Lung (tissue), 12 donors: Measurements from ENCODE around the gene PHLDB2. TPM values are rescaled to one million over a fixed set of nuclear protein-coding genes. Genes with fewer than 3 reads are reported as not detected.

Experiments used
- ATAC-seq: fragments of 200-7000 bp; cut with Tn5 transposase; one replicate; pipeline ENCODE4 v1.9.1; 2020; ENCODE audit warnings: moderate number of reproducible peaks; ENCODE audit not compliant: insufficient read depth, low FRiP score
- DNase-seq, 3 donors: peaks; one replicate each; pipeline ENCODE4 v3.0.0-alpha.2; 2013 to 2017
- H3K27ac ChIP-seq, 2 donors: one replicate each; pipeline ENCODE4 v1.5.1; 2013; ENCODE audit warnings: mild to moderate bottlenecking in 2 of 2, moderate library complexity in 2 of 2, control low read depth in 1 of 2, inconsistent platforms in 1 of 2, low read depth in 1 of 2, low read length in 1 of 2
- H3K27me3 ChIP-seq, 3 donors: one replicate each; pipeline ENCODE4 v1.5.1; 2013; ENCODE audit warnings: low read length in 2 of 3; ENCODE audit not compliant: control insufficient read depth in 3 of 3, insufficient read depth in 3 of 3
- H3K36me3 ChIP-seq, 4 donors: one replicate each; pipeline ENCODE4 v1.5.1; 2013; ENCODE audit warnings: low read length in 4 of 4, mild to moderate bottlenecking in 1 of 4, moderate library complexity in 1 of 4; ENCODE audit not compliant: control insufficient read depth in 4 of 4, insufficient read depth in 4 of 4
- H3K4me1 ChIP-seq, 5 donors: one replicate each; pipeline ENCODE4 v1.5.1; 2013; ENCODE audit warnings: low read length in 5 of 5, mild to moderate bottlenecking in 2 of 5, moderate library complexity in 1 of 5; ENCODE audit not compliant: control insufficient read depth in 5 of 5, insufficient read depth in 5 of 5
- H3K4me3 ChIP-seq: one replicate; pipeline ENCODE4 v1.5.1; 2013; ENCODE audit warnings: mild to moderate bottlenecking, control low read depth, moderate library complexity
- H3K9ac ChIP-seq, 2 donors: one replicate each; pipeline ENCODE4 v1.5.1; 2013; ENCODE audit warnings: low read length in 2 of 2, control low read depth in 1 of 2; ENCODE audit not compliant: insufficient read depth in 1 of 2
- H3K9me3 ChIP-seq, 4 donors: one replicate each; pipeline ENCODE4 v1.5.1; 2013; ENCODE audit warnings: low read length in 3 of 4, mild to moderate bottlenecking in 1 of 4, moderate library complexity in 1 of 4; ENCODE audit not compliant: control insufficient read depth in 4 of 4, insufficient read depth in 3 of 4
- WGBS, 2 donors: extraction: QIAGEN DNeasy Blood & Tissue Kit; methylation state at CpG; one replicate each; pipeline ENCODE4 v1.1.7; 2013; 5-methylcytosine and 5-hydroxymethylcytosine counted together
- polyA plus RNA-seq, 2 donors: library from polyadenylated mRNA; stranded (reverse); fragments of 200-250 nt; gene quantifications; one replicate each; pipeline ENCODE4 v1.2.1, GENCODE V29; 2013
- total RNA-seq, 2 donors: library from RNA; depleted of rRNA in 1 of 2; stranded (reverse); fragments of >200 nt in 1 of 2; gene quantifications; one replicate each; pipeline ENCODE4 v1.2.1, GENCODE V29; 2014 to 2021
- TF ChIP-seq, protein P1 (sequence below): IDR thresholded peaks from 2 replicates; pipeline ENCODE4 v1.5.1; 2012; ENCODE audit warnings: mild to moderate bottlenecking; ENCODE audit errors: control extremely low read depth, extremely low read depth
- donor health status: control.
- donor health status: control.
- donor health status: Bipolar disorder and iron deficiency.
- donor health status: healthy.
- donor health status: DM: yes; HTN: yes; CAD: no.

The PHLDB2 gene
- total and polyA plus RNA-seq, 4 donors = 14.4 to 58.1 (median 26.7) TPM

DNA sequence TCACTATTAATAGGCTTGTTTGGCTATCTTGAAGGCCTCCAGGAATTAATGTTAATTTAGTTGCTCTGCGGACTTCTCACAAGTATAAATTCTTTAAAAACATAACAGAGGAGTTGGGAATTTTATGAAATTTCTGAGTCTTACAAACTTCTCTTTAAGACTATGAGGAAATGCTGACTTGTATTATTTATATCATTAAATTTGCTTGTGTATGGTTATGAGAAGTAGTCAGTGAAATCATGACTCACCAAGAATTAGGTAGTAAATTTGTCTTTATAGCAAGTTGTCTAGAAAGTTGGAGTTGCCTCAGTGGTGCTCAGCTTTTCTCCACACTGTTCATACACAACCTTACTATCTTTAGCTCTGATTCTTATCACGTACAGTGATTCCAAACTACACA lies 26.5 kb downstream of the PHLDB2 start:
- Histone ChIP-seq H3K4me1 (peaks cover 0 to 20% (median 0%) of the 10 kb centered on the region in 5 donors), H3K27ac (no peak overlapping the region), H3K36me3 (peaks cover 3 to 10% (median 6%) of the 10 kb centered on the region in 4 donors), H3K27me3 (no peaks in the 10 kb centered on the region), H3K4me3 (no peak overlapping the region), H3K9me3 (peaks cover 0 to 3% (median 0%) of the 10 kb centered on the region in 4 donors), H3K9ac (no peak overlapping the region)
- 89 to 91% methylated on average over 2 of the region's 2 CpGs for WGBS, 2 donors
- DNase-seq (no peak), ATAC-seq (no peak)
- TF ChIP-seq, protein P1, sequence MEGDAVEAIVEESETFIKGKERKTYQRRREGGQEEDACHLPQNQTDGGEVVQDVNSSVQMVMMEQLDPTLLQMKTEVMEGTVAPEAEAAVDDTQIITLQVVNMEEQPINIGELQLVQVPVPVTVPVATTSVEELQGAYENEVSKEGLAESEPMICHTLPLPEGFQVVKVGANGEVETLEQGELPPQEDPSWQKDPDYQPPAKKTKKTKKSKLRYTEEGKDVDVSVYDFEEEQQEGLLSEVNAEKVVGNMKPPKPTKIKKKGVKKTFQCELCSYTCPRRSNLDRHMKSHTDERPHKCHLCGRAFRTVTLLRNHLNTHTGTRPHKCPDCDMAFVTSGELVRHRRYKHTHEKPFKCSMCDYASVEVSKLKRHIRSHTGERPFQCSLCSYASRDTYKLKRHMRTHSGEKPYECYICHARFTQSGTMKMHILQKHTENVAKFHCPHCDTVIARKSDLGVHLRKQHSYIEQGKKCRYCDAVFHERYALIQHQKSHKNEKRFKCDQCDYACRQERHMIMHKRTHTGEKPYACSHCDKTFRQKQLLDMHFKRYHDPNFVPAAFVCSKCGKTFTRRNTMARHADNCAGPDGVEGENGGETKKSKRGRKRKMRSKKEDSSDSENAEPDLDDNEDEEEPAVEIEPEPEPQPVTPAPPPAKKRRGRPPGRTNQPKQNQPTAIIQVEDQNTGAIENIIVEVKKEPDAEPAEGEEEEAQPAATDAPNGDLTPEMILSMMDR = no peak

DNA sequence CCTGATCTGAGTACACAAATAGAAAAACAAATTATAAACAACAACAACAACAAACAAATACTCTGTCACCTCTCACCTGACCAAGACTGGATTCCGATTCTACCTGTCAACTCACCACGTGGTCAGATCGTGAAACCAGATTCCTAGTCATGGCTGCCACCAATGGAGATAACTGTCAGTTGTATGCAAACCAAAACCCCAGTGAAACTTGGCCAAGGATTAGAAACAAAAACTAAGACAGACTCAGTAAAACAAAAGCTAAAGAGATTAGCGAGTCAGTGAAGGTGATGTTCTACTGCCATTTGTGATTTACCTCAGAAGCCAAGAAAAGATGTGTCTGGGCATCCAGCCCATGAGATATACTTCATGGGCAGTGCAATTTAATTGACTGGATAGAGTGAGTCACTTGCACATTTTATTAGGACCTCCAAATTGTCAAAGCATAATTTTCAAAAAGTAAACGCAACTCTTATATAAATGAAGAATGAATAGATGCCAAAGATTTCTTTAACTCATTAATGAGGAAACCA lies 31.1 kb downstream of the PHLDB2 start:
- peaks cover 0 to 10% (median 0%) of the 10 kb centered on the region in 5 donors for H3K4me1 ChIP-seq
- no peak overlapping the region for H3K9ac ChIP-seq
- DNase-seq (no peak), ATAC-seq (no peak)
- no peak overlapping the region for H3K4me3 ChIP-seq
- H3K9me3 ChIP-seq = peaks cover 0 to 3% (median 0%) of the 10 kb centered on the region in 4 donors
- peaks cover 0 to 5% (median 2%) of the 10 kb centered on the region in 4 donors for H3K36me3 ChIP-seq
- H3K27ac ChIP-seq = no peak overlapping the region
- no peaks in the 10 kb centered on the region for H3K27me3 ChIP-seq
- WGBS, 2 donors = 91 to 96% methylated on average over 5 of the region's 5 CpGs
- TF ChIP-seq, protein P1 = no peak

DNA sequence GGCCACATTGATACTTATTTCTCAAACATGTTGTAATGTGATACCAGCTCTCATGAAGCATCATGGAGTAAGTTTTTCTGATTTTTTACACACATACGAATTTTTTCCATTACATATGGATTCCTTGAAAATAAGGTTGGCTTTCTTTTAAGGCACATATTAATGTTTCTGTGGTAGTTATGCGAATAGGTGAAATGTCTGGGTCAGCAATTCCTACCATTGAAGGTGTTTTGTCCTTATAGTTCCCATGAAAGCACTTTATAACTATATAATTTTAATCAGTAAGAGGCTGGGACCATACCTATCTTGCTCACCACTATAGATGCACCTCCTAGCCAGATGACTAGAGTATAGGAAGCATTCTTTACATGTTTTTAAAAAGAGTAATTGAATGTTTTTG lies 33.0 kb downstream of the PHLDB2 start:
- peaks cover 0 to 7% (median 0%) of the 10 kb centered on the region in 5 donors for H3K4me1 ChIP-seq
- DNase-seq (no peak), ATAC-seq (no peak)
- peaks cover 0 to 2% (median 0%) of the 10 kb centered on the region in 4 donors for H3K36me3 ChIP-seq
- H3K27ac ChIP-seq = no peak overlapping the region
- H3K27me3 ChIP-seq = no peaks in the 10 kb centered on the region
- 92 to 96% methylated on average over 2 of the region's 2 CpGs for WGBS, 2 donors
- no peak overlapping the region for H3K4me3 ChIP-seq
- TF ChIP-seq, protein P1 = no peak
- H3K9ac ChIP-seq = no peak overlapping the region
- peaks cover 0 to 3% (median 0%) of the 10 kb centered on the region in 4 donors for H3K9me3 ChIP-seq

GRCh38 chr3:111895071-111895470 lies 36.0 kb downstream of the PHLDB2 start:
- WGBS, 2 donors = 18 to 21% methylated on average over 1 of the region's 1 CpG
- Histone ChIP-seq H3K36me3 (peaks cover 0 to 4% (median 0%) of the 10 kb centered on the region in 4 donors), H3K9me3 (peaks cover 0 to 3% (median 0%) of the 10 kb centered on the region in 4 donors), H3K9ac (no peak overlapping the region), H3K27ac (no peak overlapping the region), H3K27me3 (no peaks in the 10 kb centered on the region), H3K4me1 (peaks cover 0 to 12% (median 0%) of the 10 kb centered on the region in 5 donors), H3K4me3 (no peak overlapping the region)
- ATAC-seq (no peak), DNase-seq (peak in 2 of 3 donors; percentile 62 to 71)
- TF ChIP-seq, protein P1 = no peak
